GM23338 (cell line): ENCODE results near the gene IMPDH1. TPM values are rescaled to one million over a fixed set of nuclear protein-coding genes. Genes with fewer than 3 reads are reported as not detected.

ENCODE experiments used
- ATAC-seq: fragments of 200-7000 bp; cut with Tn5 transposase; 3 replicates; pipeline ENCODE4 v1.9.1; 2020
- DNase-seq: peaks from one replicate; pipeline ENCODE4 v3.0.0-alpha.2; 2015; ENCODE audit warnings: low spot score
- H2AFZ ChIP-seq: fragments of 200-600 bp; sonication (generic); 2 replicates; pipeline ENCODE4 v1.8.0; 2016; ENCODE audit warnings: antibody characterized with exemption, mild to moderate bottlenecking, moderate library complexity
- H3F3A ChIP-seq: fragments of 200-600 bp; sonication (generic); replicated peaks from 2 replicates; pipeline ENCODE4 v1.8.0; 2017; ENCODE audit warnings: antibody characterized with exemption, mixed run types, low read depth
- H3K27ac ChIP-seq: fragments of 200-600 bp; sonication (generic); 2 replicates; pipeline ENCODE4 v1.6.1; 2016; ENCODE audit warnings: low read depth
- H3K27me3 ChIP-seq: fragments of 200-600 bp; sonication (generic); 2 replicates; pipeline ENCODE4 v1.8.0; 2016; ENCODE audit warnings: mild to moderate bottlenecking, mixed run types, moderate library complexity; ENCODE audit not compliant: insufficient read depth
- H3K36me3 ChIP-seq: fragments of 200-600 bp; sonication (generic); 2 replicates; pipeline ENCODE4 v1.8.0; 2016; ENCODE audit warnings: mild to moderate bottlenecking; ENCODE audit not compliant: insufficient read depth
- H3K4me1 ChIP-seq: fragments of 200-600 bp; sonication (generic); 2 replicates; pipeline ENCODE4 v1.8.0; 2016; ENCODE audit warnings: mild to moderate bottlenecking, moderate library complexity; ENCODE audit not compliant: insufficient read depth
- H3K4me2 ChIP-seq: fragments of 200-600 bp; sonication (generic); 2 replicates; pipeline ENCODE4 v1.7.1; 2017; ENCODE audit warnings: mixed run types
- H3K4me3 ChIP-seq: fragments of 200-600 bp; sonication (generic); 2 replicates; pipeline ENCODE4 v1.6.1; 2016; ENCODE audit warnings: mixed run types
- H3K79me2 ChIP-seq: fragments of 200-600 bp; sonication (generic); replicated peaks from 2 replicates; pipeline ENCODE4 v1.8.0; 2017; ENCODE audit warnings: mild to moderate bottlenecking; ENCODE audit not compliant: insufficient read depth
- H3K9me2 ChIP-seq: fragments of 200-600 bp; sonication (generic); 2 replicates; pipeline ENCODE4 v1.8.0; 2017; ENCODE audit not compliant: insufficient read depth
- H4K20me1 ChIP-seq: fragments of 200-600 bp; sonication (generic); replicated peaks from 2 replicates; pipeline ENCODE4 v1.8.0; 2017; ENCODE audit warnings: mild to moderate bottlenecking; ENCODE audit not compliant: insufficient read depth
- H3K27ac Mint-ChIP-seq: 2 replicates; pipeline ENCODE4 v1.8.0; 2020; ENCODE audit warnings: inconsistent platforms, mild to moderate bottlenecking, moderate library complexity, mixed read lengths
- H3K27me3 Mint-ChIP-seq: 3 replicates; pipeline ENCODE4 v1.8.0; 2022; ENCODE audit warnings: low read depth, mild to moderate bottlenecking, moderate library complexity, mixed read lengths, inconsistent platforms; ENCODE audit not compliant: insufficient read depth, poor library complexity
- H3K36me3 Mint-ChIP-seq: 3 replicates; pipeline ENCODE4 v1.8.0; 2021; ENCODE audit warnings: low read depth, mild to moderate bottlenecking, inconsistent platforms, moderate library complexity, mixed read lengths
- H3K4me1 Mint-ChIP-seq: 3 replicates; pipeline ENCODE4 v1.8.0; 2020; ENCODE audit warnings: mild to moderate bottlenecking, inconsistent platforms, mixed read lengths
- H3K4me3 Mint-ChIP-seq: 3 replicates; pipeline ENCODE4 v1.8.0; 2021; ENCODE audit warnings: moderate library complexity, mild to moderate bottlenecking, inconsistent platforms, mixed read lengths
- H3K9me3 Mint-ChIP-seq: 3 replicates; pipeline ENCODE4 v1.8.0; 2020; ENCODE audit warnings: moderate library complexity, mild to moderate bottlenecking, inconsistent platforms, mixed read lengths
- CREB1 ChIP-seq: fragments of 250-450 bp; sonication (Bioruptor Pico); IDR thresholded peaks from 2 replicates; pipeline ENCODE4 v1.5.0; 2020; ENCODE audit warnings: low read depth, mild to moderate bottlenecking, moderate library complexity
- EZH2 ChIP-seq: fragments of 200-600 bp; sonication (generic); IDR thresholded peaks from one replicate; pipeline ENCODE4 v1.8.0; 2017; ENCODE audit warnings: antibody characterized with exemption, mild to moderate bottlenecking, low read depth; ENCODE audit not compliant: unreplicated experiment
- EZH2phosphoT487 ChIP-seq: fragments of 200-600 bp; sonication (generic); IDR thresholded peaks from one replicate; pipeline ENCODE4 v1.8.1; 2018; ENCODE audit warnings: antibody characterized with exemption; ENCODE audit not compliant: unreplicated experiment
- JUNB ChIP-seq: IDR thresholded peaks from one replicate; pipeline ENCODE4 v1.6.1; 2016; ENCODE audit warnings: antibody characterized with exemption; ENCODE audit not compliant: unreplicated experiment
- NANOG ChIP-seq: IDR thresholded peaks from 2 replicates; pipeline ENCODE4 v1.6.1; 2016; ENCODE audit warnings: antibody characterized with exemption, borderline replicate concordance
- POLR2AphosphoS5 ChIP-seq: IDR thresholded peaks from 2 replicates; pipeline ENCODE4 v1.6.1; 2016; ENCODE audit warnings: antibody characterized with exemption, low read depth
- STAT1 ChIP-seq: IDR thresholded peaks from one replicate; pipeline ENCODE4 v1.6.1; 2016; ENCODE audit warnings: antibody characterized with exemption; ENCODE audit not compliant: unreplicated experiment
- ZNF114 ChIP-seq: fragments of 250-450 bp; sonication (Bioruptor Pico); IDR thresholded peaks from 2 replicates; pipeline ENCODE4 v1.5.0; 2020; ENCODE audit warnings: mild to moderate bottlenecking, moderate library complexity
- ZNF331 ChIP-seq: fragments of 250-450 bp; sonication (Bioruptor Pico); IDR thresholded peaks from 2 replicates; pipeline ENCODE4 v1.5.0; 2020; ENCODE audit warnings: low read depth, mild to moderate bottlenecking, moderate library complexity
- polyA plus RNA-seq: library from polyadenylated mRNA; unstranded; fragments of >200 nt; fragmentation: Nextera tagmentation; extraction: Ambion mirVana; gene quantifications from 2 replicates; pipeline ENCODE4 v1.2.1, GENCODE V29; 2016
- total RNA-seq: library from RNA; depleted of rRNA; stranded (reverse); fragments of >200 nt; shearing (Covaris generic); gene quantifications from 2 replicates; pipeline ENCODE4 v1.2.3, GENCODE V29; 2014
- TF ChIP-seq, protein P1 (sequence below): fragments of 250-450 bp; sonication (Bioruptor Pico); IDR thresholded peaks from 2 replicates; pipeline ENCODE4 v1.5.0; 2020; ENCODE audit warnings: mild to moderate bottlenecking, moderate library complexity
- TF ChIP-seq, protein P2 (sequence below), 2 experiments: fragments of 200-600 bp in 1 of 2; sonication (generic) in 1 of 2; conservative IDR thresholded peaks; 2 replicates each; pipeline versions ENCODE4 v1.5.1 to v1.6.1; 2016 to 2017; ENCODE audit warnings: antibody characterized with exemption in 2 of 2, low read depth in 2 of 2, mild to moderate bottlenecking in 2 of 2, moderate library complexity in 1 of 2
- TF ChIP-seq, protein P3 (sequence below): IDR thresholded peaks from 2 replicates; pipeline ENCODE4 v1.6.1; 2016; ENCODE audit warnings: antibody characterized with exemption
- TF ChIP-seq, protein P4 (sequence below): IDR thresholded peaks from one replicate; pipeline ENCODE4 v1.6.1; 2018; ENCODE audit warnings: antibody characterized with exemption; ENCODE audit not compliant: unreplicated experiment

IMPDH1 gene
- total and polyA plus RNA-seq, 2 experiments from 2014 or later: 16.4 to 48.3 TPM

DNA sequence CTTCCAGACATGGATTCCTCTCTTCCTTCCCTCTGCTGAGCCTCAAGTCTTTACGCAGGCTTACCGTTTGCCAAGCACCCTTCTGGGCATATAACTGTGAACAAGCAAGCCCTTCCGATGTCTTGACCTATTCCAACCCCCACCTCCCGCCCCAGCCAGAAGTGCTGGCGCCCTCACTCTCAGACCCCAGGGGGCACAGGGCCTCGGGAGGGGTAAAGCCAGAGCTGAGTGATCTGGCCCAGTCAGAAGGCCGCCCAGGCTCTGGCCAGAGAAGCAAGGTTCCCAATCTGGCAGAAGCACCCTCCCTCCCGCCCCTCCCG is 49.5 kb downstream of the IMPDH1 start:
- Mint-ChIP-seq H3K27ac (no peak overlapping the region), H3K4me3 (peak overlapping the region; percentile 82), H3K9me3 (no peaks in the 10 kb centered on the region; the same call in 2 of the 3 replicates), H3K4me1 (peaks cover 21% of the 10 kb centered on the region), H3K27me3 (peaks cover 64% of the 10 kb centered on the region), H3K36me3 (no peaks in the 10 kb centered on the region; the same call in 2 of the 3 replicates)
- ATAC-seq (no peak), DNase-seq (no peak)
- Histone ChIP-seq H3K27ac (no peak overlapping the region), H3K36me3 (no peaks in the 10 kb centered on the region), H3K27me3 (peaks cover 85% of the 10 kb centered on the region), H3K9me2 (no peaks in the 10 kb centered on the region), H3K4me3 (peak overlapping the region; percentile 70), H3F3A (no peaks in the 10 kb centered on the region; the same call in none of the 2 replicates), H4K20me1 (0 out of 2 replicates have a peak, but pooled peaks cover 4% of the 10 kb centered on the region), H2AFZ (peak overlapping the region; percentile 91), H3K4me2 (peak overlapping the region; percentile 95; the same call in 1 of the 2 replicates), H3K79me2 (no peaks in the 10 kb centered on the region), H3K4me1 (peaks cover 5% of the 10 kb centered on the region)
- TF ChIP-seq STAT1 (no peak), POLR2AphosphoS5 (no peak), EZH2phosphoT487 (no peak), NANOG (no peak), CREB1 (CRISPR knock-in tag) (no peak), ZNF114 (CRISPR knock-in tag) (no peak), JUNB (no peak), EZH2 (no peak), ZNF331 (CRISPR knock-in tag) (no peak)
- TF ChIP-seq, protein P1, sequence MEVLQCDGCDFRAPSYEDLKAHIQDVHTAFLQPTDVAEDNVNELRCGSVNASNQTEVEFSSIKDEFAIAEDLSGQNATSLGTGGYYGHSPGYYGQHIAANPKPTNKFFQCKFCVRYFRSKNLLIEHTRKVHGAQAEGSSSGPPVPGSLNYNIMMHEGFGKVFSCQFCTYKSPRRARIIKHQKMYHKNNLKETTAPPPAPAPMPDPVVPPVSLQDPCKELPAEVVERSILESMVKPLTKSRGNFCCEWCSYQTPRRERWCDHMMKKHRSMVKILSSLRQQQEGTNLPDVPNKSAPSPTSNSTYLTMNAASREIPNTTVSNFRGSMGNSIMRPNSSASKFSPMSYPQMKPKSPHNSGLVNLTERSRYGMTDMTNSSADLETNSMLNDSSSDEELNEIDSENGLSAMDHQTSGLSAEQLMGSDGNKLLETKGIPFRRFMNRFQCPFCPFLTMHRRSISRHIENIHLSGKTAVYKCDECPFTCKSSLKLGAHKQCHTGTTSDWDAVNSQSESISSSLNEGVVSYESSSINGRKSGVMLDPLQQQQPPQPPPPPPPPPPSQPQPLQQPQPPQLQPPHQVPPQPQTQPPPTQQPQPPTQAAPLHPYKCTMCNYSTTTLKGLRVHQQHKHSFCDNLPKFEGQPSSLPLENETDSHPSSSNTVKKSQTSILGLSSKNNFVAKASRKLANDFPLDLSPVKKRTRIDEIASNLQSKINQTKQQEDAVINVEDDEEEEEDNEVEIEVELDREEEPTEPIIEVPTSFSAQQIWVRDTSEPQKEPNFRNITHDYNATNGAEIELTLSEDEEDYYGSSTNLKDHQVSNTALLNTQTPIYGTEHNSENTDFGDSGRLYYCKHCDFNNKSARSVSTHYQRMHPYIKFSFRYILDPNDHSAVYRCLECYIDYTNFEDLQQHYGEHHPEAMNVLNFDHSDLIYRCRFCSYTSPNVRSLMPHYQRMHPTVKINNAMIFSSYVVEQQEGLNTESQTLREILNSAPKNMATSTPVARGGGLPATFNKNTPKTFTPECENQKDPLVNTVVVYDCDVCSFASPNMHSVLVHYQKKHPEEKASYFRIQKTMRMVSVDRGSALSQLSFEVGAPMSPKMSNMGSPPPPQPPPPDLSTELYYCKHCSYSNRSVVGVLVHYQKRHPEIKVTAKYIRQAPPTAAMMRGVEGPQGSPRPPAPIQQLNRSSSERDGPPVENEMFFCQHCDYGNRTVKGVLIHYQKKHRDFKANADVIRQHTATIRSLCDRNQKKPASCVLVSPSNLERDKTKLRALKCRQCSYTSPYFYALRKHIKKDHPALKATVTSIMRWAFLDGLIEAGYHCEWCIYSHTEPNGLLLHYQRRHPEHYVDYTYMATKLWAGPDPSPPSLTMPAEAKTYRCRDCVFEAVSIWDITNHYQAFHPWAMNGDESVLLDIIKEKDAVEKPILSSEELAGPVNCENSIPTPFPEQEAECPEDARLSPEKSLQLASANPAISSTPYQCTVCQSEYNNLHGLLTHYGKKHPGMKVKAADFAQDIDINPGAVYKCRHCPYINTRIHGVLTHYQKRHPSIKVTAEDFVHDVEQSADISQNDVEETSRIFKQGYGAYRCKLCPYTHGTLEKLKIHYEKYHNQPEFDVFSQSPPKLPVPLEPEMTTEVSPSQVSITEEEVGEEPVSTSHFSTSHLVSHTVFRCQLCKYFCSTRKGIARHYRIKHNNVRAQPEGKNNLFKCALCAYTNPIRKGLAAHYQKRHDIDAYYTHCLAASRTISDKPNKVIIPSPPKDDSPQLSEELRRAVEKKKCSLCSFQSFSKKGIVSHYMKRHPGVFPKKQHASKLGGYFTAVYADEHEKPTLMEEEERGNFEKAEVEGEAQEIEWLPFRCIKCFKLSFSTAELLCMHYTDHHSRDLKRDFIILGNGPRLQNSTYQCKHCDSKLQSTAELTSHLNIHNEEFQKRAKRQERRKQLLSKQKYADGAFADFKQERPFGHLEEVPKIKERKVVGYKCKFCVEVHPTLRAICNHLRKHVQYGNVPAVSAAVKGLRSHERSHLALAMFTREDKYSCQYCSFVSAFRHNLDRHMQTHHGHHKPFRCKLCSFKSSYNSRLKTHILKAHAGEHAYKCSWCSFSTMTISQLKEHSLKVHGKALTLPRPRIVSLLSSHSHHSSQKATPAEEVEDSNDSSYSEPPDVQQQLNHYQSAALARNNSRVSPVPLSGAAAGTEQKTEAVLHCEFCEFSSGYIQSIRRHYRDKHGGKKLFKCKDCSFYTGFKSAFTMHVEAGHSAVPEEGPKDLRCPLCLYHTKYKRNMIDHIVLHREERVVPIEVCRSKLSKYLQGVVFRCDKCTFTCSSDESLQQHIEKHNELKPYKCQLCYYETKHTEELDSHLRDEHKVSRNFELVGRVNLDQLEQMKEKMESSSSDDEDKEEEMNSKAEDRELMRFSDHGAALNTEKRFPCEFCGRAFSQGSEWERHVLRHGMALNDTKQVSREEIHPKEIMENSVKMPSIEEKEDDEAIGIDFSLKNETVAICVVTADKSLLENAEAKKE (CRISPR knock-in tag): no peak
- TF ChIP-seq, protein P2, sequence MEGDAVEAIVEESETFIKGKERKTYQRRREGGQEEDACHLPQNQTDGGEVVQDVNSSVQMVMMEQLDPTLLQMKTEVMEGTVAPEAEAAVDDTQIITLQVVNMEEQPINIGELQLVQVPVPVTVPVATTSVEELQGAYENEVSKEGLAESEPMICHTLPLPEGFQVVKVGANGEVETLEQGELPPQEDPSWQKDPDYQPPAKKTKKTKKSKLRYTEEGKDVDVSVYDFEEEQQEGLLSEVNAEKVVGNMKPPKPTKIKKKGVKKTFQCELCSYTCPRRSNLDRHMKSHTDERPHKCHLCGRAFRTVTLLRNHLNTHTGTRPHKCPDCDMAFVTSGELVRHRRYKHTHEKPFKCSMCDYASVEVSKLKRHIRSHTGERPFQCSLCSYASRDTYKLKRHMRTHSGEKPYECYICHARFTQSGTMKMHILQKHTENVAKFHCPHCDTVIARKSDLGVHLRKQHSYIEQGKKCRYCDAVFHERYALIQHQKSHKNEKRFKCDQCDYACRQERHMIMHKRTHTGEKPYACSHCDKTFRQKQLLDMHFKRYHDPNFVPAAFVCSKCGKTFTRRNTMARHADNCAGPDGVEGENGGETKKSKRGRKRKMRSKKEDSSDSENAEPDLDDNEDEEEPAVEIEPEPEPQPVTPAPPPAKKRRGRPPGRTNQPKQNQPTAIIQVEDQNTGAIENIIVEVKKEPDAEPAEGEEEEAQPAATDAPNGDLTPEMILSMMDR (conservative IDR thresholded peaks at IDR 0.05; ENCODE audit: low read depth in 2 of 2): no peak
- TF ChIP-seq, protein P3, sequence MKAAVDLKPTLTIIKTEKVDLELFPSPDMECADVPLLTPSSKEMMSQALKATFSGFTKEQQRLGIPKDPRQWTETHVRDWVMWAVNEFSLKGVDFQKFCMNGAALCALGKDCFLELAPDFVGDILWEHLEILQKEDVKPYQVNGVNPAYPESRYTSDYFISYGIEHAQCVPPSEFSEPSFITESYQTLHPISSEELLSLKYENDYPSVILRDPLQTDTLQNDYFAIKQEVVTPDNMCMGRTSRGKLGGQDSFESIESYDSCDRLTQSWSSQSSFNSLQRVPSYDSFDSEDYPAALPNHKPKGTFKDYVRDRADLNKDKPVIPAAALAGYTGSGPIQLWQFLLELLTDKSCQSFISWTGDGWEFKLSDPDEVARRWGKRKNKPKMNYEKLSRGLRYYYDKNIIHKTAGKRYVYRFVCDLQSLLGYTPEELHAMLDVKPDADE: no peak
- TF ChIP-seq, protein P4, sequence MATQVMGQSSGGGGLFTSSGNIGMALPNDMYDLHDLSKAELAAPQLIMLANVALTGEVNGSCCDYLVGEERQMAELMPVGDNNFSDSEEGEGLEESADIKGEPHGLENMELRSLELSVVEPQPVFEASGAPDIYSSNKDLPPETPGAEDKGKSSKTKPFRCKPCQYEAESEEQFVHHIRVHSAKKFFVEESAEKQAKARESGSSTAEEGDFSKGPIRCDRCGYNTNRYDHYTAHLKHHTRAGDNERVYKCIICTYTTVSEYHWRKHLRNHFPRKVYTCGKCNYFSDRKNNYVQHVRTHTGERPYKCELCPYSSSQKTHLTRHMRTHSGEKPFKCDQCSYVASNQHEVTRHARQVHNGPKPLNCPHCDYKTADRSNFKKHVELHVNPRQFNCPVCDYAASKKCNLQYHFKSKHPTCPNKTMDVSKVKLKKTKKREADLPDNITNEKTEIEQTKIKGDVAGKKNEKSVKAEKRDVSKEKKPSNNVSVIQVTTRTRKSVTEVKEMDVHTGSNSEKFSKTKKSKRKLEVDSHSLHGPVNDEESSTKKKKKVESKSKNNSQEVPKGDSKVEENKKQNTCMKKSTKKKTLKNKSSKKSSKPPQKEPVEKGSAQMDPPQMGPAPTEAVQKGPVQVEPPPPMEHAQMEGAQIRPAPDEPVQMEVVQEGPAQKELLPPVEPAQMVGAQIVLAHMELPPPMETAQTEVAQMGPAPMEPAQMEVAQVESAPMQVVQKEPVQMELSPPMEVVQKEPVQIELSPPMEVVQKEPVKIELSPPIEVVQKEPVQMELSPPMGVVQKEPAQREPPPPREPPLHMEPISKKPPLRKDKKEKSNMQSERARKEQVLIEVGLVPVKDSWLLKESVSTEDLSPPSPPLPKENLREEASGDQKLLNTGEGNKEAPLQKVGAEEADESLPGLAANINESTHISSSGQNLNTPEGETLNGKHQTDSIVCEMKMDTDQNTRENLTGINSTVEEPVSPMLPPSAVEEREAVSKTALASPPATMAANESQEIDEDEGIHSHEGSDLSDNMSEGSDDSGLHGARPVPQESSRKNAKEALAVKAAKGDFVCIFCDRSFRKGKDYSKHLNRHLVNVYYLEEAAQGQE: no peak
